ENCODE results near the gene NOVA2.

NOVA2 gene

GRCh38 chr19:45990113-45990728 lies 16.6 kb upstream of the NOVA2 start:
- TF ChIP-seq CTCF (IDR thresholded peaks at IDR 0.05; ENCODE audit: low read depth, low read length) = no peak
- DNase-seq (ENCODE audit: extremely low read depth, low read depth) = no peak

- no peak for TF ChIP-seq CTCF (IDR thresholded peaks at IDR 0.05; ENCODE audit: low read depth, low read length)
- no peak for DNase-seq (ENCODE audit: extremely low read depth, low read depth)
Measured at GRCh38 chr19:45985321-45985720, 11.7 kb upstream of the NOVA2 start.

GRCh38 chr19:45981350-45981749 lies 7.7 kb upstream of the NOVA2 start:
- DNase-seq (ENCODE audit: extremely low read depth, low read depth) = no peak
- no peak for TF ChIP-seq CTCF (IDR thresholded peaks at IDR 0.05; ENCODE audit: low read depth, low read length)

GRCh38 chr19:45978156-45978555 lies 4.5 kb upstream of the NOVA2 start:
- TF ChIP-seq CTCF (IDR thresholded peaks at IDR 0.05; ENCODE audit: low read depth, low read length) = no peak
- no peak for DNase-seq (ENCODE audit: extremely low read depth, low read depth)

GRCh38 chr19:45976178-45976577 lies 2.5 kb upstream of the NOVA2 start:
- no peak for DNase-seq (ENCODE audit: extremely low read depth, low read depth)
- TF ChIP-seq CTCF (IDR thresholded peaks at IDR 0.05; ENCODE audit: low read depth, low read length) = no peak

GRCh38 chr19:45975306-45976070 lies 1.8 kb upstream of the NOVA2 start:
- DNase-seq (ENCODE audit: extremely low read depth, low read depth) = no peak
- TF ChIP-seq CTCF (IDR thresholded peaks at IDR 0.05; ENCODE audit: low read depth, low read length) = no peak

- no peak for TF ChIP-seq CTCF (IDR thresholded peaks at IDR 0.05; ENCODE audit: low read depth, low read length)
- DNase-seq (ENCODE audit: extremely low read depth, low read depth) = no peak
Measured at GRCh38 chr19:45972947-45973540, 621 bp downstream of the NOVA2 start.

Data from AG09319 (cell line).